ENCODE results near the gene PRKCH. TPM values are rescaled to one million over a fixed set of nuclear protein-coding genes. Genes with fewer than 3 reads are reported as not detected.

PRKCH gene
- total RNA-seq, 1 experiment from 2014 or later: 12.4 TPM

- Mint-ChIP-seq H3K27ac (ENCODE audit: low read depth, unreplicated experiment) (no peak overlapping the region), H3K27me3 (ENCODE audit: insufficient read depth, unreplicated experiment) (no peaks in the 10 kb centered on the region), H3K4me3 (ENCODE audit: unreplicated experiment) (no peak overlapping the region), H3K36me3 (ENCODE audit: insufficient read depth, unreplicated experiment) (no peaks in the 10 kb centered on the region), H3K9me3 (ENCODE audit: unreplicated experiment) (no peaks in the 10 kb centered on the region), H3K4me1 (ENCODE audit: insufficient read depth, unreplicated experiment) (peaks cover 26% of the 10 kb centered on the region)
- no TSS peak for BruUV-seq (replicated peaks)
- ChIA-PET POLR2A (interaction anchor here (1.2 to 5.8 kb wide), 7 partner anchors 11 to 50 kb away, joined by 3 to 108 read pairs (median 27); no protein-coding TSS in a partner anchor), CTCF (interaction anchor here (1.2 to 1.5 kb wide), 3 partner anchors 15 to 40 kb away, joined by 4 to 5 read pairs (median 5); no protein-coding TSS in a partner anchor)
- no peak for TF ChIP-seq CTCF (IDR thresholded peaks at IDR 0.05; ENCODE audit: unreplicated experiment)
- intact Hi-C loops (cut with micrococcal nuclease): no loop called here
- DNase-seq (ENCODE audit: unreplicated experiment): no peak
Measured at GRCh38 chr14:61513986-61514830, 192.8 kb downstream of the PRKCH start.

GRCh38 chr14:61514927-61515326 is 193.5 kb downstream of the PRKCH start:
- CTCF ChIA-PET: interaction anchor here (1.2 kb wide), 1 partner anchor 39 kb away, joined by 5 read pairs; no protein-coding TSS in a partner anchor
- Mint-ChIP-seq H3K4me1 (ENCODE audit: insufficient read depth, unreplicated experiment) (peaks cover 26% of the 10 kb centered on the region), H3K4me3 (ENCODE audit: unreplicated experiment) (no peak overlapping the region), H3K36me3 (ENCODE audit: insufficient read depth, unreplicated experiment) (no peaks in the 10 kb centered on the region), H3K9me3 (ENCODE audit: unreplicated experiment) (no peaks in the 10 kb centered on the region), H3K27me3 (ENCODE audit: insufficient read depth, unreplicated experiment) (no peaks in the 10 kb centered on the region), H3K27ac (ENCODE audit: low read depth, unreplicated experiment) (no peak overlapping the region)
- no peak for TF ChIP-seq CTCF (IDR thresholded peaks at IDR 0.05; ENCODE audit: unreplicated experiment)
- no TSS peak for BruUV-seq (replicated peaks)
- intact Hi-C loops (cut with micrococcal nuclease): no loop called here
- DNase-seq (ENCODE audit: unreplicated experiment): no peak
- POLR2A ChIA-PET: interaction anchor here (1.0 to 5.8 kb wide), 2 partner anchors 11 to 15 kb away, joined by 3 to 108 read pairs; no protein-coding TSS in a partner anchor

GRCh38 chr14:61515436-61516117 is 194.2 kb downstream of the PRKCH start:
- Mint-ChIP-seq H3K4me1 (ENCODE audit: insufficient read depth, unreplicated experiment) (peaks cover 26% of the 10 kb centered on the region), H3K4me3 (ENCODE audit: unreplicated experiment) (no peak overlapping the region), H3K9me3 (ENCODE audit: unreplicated experiment) (no peaks in the 10 kb centered on the region), H3K36me3 (ENCODE audit: insufficient read depth, unreplicated experiment) (no peaks in the 10 kb centered on the region), H3K27ac (ENCODE audit: low read depth, unreplicated experiment) (no peak overlapping the region), H3K27me3 (ENCODE audit: insufficient read depth, unreplicated experiment) (no peaks in the 10 kb centered on the region)
- TF ChIP-seq CTCF (IDR thresholded peaks at IDR 0.05; ENCODE audit: unreplicated experiment): no peak
- ChIA-PET CTCF (interaction anchor here (1.2 kb wide), 1 partner anchor 40 kb away, joined by 5 read pairs; no protein-coding TSS in a partner anchor), POLR2A (interaction anchor here (1.0 to 5.8 kb wide), 2 partner anchors 10 to 16 kb away, joined by 3 to 108 read pairs; no protein-coding TSS in a partner anchor)
- intact Hi-C loops (cut with micrococcal nuclease): no loop called here
- no TSS peak for BruUV-seq (replicated peaks)
- DNase-seq (ENCODE audit: unreplicated experiment): no peak

All from MCF 10A (cell line).